HPDE6-E6E7 (cell line): ENCODE results near the gene TMEM252.

ENCODE experiments used
- DNase-seq: peaks from one replicate; pipeline ENCODE4 v3.0.0; 2011; ENCODE audit warnings: missing footprints; ENCODE audit errors: extremely low spot score

TMEM252 gene

DNA sequence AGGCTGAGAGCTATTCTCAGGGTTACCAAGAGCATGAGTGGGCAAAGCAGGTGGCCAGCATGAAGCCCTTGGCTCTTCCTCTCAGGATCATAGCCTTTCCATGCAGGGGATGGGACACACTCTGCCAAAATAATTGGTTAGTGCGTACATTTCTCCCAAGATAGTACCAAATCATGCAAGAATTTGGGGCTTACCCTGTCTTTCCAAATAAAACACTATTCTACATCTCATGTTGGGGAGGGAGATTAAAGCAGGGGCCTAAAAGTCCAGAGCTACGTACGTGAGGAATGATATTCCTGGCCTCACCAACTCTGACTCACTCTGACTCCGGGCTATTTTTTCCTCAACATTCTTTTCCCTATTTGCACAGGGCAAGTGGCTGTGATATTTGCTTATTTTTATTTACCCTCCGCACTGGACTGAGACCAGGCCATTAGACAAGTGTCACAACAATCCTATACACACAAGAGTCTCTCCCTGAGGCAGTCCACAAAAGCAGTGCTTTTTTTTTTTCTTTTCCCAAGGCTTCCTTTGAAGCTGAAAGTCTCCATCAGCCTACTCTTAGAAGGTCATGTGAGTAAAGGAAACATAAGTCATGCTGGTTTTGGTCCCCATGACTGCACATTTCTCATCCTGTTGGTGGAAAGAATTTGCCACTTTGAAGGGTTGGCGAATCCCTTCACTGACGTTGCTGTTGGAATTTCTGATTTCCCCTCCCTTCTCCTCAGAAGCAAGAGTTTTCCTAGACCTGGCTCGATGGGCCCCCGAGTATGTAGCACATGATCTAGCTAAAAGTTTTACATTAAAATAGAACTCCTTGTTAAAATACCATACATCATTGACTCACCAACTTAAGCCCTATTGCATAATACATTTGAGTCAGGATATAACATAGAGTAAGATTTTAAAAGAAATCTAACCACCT lies 40.0 kb downstream of the TMEM252 start:
- no peak for DNase-seq

DNA sequence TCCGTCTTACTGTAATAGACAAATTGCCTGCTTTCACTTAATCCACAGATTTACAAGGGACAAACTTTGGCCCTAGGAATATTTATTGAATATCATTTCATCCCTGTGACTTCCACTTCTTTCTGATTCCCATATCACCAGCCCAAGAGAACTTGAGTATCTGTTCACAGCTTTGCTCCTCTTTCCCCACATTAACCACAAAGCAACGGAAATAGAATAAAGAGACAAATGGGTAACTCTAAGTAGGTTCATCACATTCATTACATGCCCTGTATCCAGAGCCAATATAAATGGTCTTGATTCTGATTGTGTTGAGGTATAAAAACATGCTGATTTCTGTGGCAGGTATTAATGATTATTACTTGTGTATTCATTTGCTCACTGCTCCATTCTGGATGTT lies 41.9 kb downstream of the TMEM252 start:
- DNase-seq: no peak

GRCh38 chr9:68497629-68498028 lies 43.1 kb downstream of the TMEM252 start:
- no peak for DNase-seq

- no peak for DNase-seq
Measured at GRCh38 chr9:68496356-68496755, 44.3 kb downstream of the TMEM252 start.

DNA sequence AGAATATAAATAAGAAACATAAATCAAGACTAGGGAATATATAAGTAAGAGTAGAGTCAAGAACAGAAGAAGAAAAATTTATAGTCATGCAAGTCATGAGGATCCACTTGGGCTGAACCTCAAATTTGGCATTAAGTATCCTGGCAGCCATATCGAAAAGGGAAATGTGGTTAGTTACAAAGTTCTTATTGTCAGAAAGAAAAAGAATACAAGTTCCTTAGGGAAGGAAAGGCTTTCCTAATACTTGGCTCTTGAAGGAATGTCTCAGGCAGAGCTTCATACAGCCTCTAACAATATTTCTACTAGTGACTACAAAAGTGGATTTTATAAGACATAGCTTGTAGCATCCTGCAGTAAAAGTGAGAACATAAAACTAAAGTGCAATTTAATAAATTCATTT lies 45.4 kb downstream of the TMEM252 start:
- DNase-seq: no peak

DNA sequence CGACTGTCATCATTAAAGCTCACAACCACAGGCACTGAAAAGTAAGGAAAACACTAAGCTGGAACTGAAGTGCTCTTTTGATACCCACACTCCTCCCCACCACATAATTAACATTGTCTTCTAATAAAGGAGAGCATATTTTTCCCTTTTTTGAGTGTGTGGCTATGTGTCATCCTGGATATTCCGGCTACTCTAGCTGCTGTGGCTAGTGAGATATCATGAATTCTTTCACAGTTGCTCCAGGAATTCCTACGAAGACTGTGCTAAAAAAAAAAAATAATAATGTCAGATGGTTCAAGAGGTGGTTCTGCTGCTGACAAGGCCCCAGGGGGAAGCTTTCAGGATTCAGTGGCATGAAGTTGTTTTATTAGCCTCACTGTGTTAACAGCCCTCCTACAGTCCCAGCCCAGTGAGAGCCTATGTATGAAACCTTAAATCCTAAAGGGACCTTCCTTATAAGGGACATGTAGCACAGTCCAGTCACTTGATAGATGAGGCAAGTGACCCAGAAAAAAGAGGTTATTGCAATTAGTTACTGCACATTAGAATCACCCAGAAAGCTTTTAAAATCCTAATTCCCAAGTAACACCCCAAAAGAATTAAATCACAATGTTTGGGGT lies 46.6 kb downstream of the TMEM252 start:
- DNase-seq: no peak

DNA sequence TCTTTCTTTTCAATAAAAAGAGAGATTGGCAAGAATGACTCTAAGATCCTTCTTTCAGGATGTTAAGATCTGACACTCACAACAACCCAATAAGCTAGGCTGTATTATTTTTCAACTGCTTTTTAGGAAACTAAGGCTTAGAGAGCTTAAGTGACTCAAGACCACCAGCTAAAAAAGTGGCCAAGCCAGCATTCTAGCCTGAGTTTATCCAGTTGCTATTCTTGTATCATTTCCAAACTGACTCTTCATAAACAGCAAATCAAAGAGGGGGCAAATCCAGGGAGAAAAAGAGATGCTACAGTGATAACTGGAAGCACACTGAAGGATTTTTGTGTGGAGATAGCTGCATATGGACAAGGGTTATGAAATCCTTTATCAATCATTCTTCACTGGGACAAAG lies 47.1 kb downstream of the TMEM252 start:
- DNase-seq: no peak

GRCh38 chr9:68492806-68493205 lies 47.9 kb downstream of the TMEM252 start:
- no peak for DNase-seq

- DNase-seq: no peak
Measured at GRCh38 chr9:68489646-68490045, 51.0 kb downstream of the TMEM252 start.

- no peak for DNase-seq
Measured at GRCh38 chr9:68488126-68488525, 52.6 kb downstream of the TMEM252 start.
